MM.1S (cell line): ENCODE data around the gene DEDD2.

Source experiments
- DNase-seq: peaks from one replicate; pipeline ENCODE4 v3.0.0-alpha.2; 2015
- H2AFZ ChIP-seq: fragments of 300-600 bp; sonication (generic); 2 replicates; pipeline ENCODE4 v1.6.0; 2016; ENCODE audit warnings: antibody characterized with exemption, low read length
- H3F3A ChIP-seq: fragments of 300-600 bp; sonication (generic); 2 replicates; pipeline ENCODE4 v1.6.1; 2016; ENCODE audit warnings: mild to moderate bottlenecking, antibody characterized with exemption, low read length, moderate library complexity, mixed read lengths; ENCODE audit not compliant: insufficient read depth
- H3K27ac ChIP-seq: fragments of 300-600 bp; sonication (generic); 2 replicates; pipeline ENCODE4 v1.5.1; 2016; ENCODE audit warnings: mild to moderate bottlenecking, low read length
- H3K27me3 ChIP-seq: fragments of 300-600 bp; sonication (generic); replicated peaks from 2 replicates; pipeline ENCODE4 v1.6.0; 2016; ENCODE audit warnings: low read length; ENCODE audit not compliant: insufficient read depth
- H3K36me3 ChIP-seq: fragments of 300-600 bp; sonication (generic); replicated peaks from 2 replicates; pipeline ENCODE4 v1.6.1; 2016; ENCODE audit warnings: mild to moderate bottlenecking, low read length, mixed read lengths; ENCODE audit not compliant: insufficient read depth
- H3K4me1 ChIP-seq: fragments of 300-600 bp; sonication (generic); 2 replicates; pipeline ENCODE4 v1.6.1; 2016; ENCODE audit warnings: low read length, mixed read lengths
- H3K4me2 ChIP-seq: fragments of 300-600 bp; sonication (generic); 2 replicates; pipeline ENCODE4 v1.6.0; 2016; ENCODE audit warnings: low read depth, low read length
- H3K4me3 ChIP-seq: fragments of 300-600 bp; sonication (generic); 2 replicates; pipeline ENCODE4 v1.5.1; 2016; ENCODE audit warnings: low read length, mixed read lengths
- H3K79me2 ChIP-seq: fragments of 300-600 bp; sonication (generic); 2 replicates; pipeline ENCODE4 v1.6.1; 2016; ENCODE audit warnings: mixed run types, low read length, mixed read lengths
- H3K9ac ChIP-seq: fragments of 300-600 bp; sonication (generic); 2 replicates; pipeline ENCODE4 v1.6.1; 2016; ENCODE audit warnings: low read length, mixed read lengths
- H3K9me2 ChIP-seq: fragments of 300-600 bp; sonication (generic); replicated peaks from 2 replicates; pipeline ENCODE4 v1.6.1; 2016; ENCODE audit warnings: mild to moderate bottlenecking, low read length, mixed read lengths; ENCODE audit not compliant: insufficient read depth
- H3K9me3 ChIP-seq: fragments of 300-600 bp; sonication (generic); replicated peaks from 2 replicates; pipeline ENCODE4 v1.6.1; 2016; ENCODE audit warnings: mild to moderate bottlenecking, low read length, mixed read lengths; ENCODE audit not compliant: insufficient read depth
- H4K20me1 ChIP-seq: fragments of 300-600 bp; sonication (generic); 2 replicates; pipeline ENCODE4 v1.6.1; 2016; ENCODE audit warnings: mild to moderate bottlenecking, low read length, moderate library complexity, mixed read lengths; ENCODE audit not compliant: insufficient read depth
- CTCF ChIP-seq: fragments of 300-600 bp; sonication (generic); IDR thresholded peaks from 2 replicates; pipeline ENCODE4 v1.5.1; 2016; ENCODE audit warnings: antibody characterized with exemption, low read length, mixed read lengths
- EZH2 ChIP-seq: fragments of 300-600 bp; sonication (generic); optimal IDR thresholded peaks from 2 replicates; pipeline ENCODE3; 2017; ENCODE audit warnings: low read depth, mild to moderate bottlenecking, antibody characterized with exemption, low read length, mixed read lengths
- EZH2phosphoT487 ChIP-seq: fragments of 300-600 bp; sonication (generic); IDR thresholded peaks from 2 replicates; pipeline ENCODE4 v1.6.1; 2018; ENCODE audit warnings: antibody characterized with exemption, low read length

The DEDD2 gene

GRCh38 chr19:42245231-42245630 lies 27.8 kb upstream of the DEDD2 start:
- Histone ChIP-seq H3K4me1 (peaks cover 9% of the 10 kb centered on the region), H3K4me3 (peak overlapping the region; percentile 74; the same call in 1 of the 2 replicates)

GRCh38 chr19:42244347-42245220 lies 27.1 kb upstream of the DEDD2 start:
- peak overlapping the region; percentile 74 for H3K4me3 ChIP-seq
- H2AFZ ChIP-seq: peak overlapping the region; percentile 80
- no peaks in the 10 kb centered on the region for H3K36me3 ChIP-seq

More at GRCh38 chr19:42245231-42245630, 27.8 kb upstream of the DEDD2 start:
- no peak overlapping the region for H3K27ac ChIP-seq
- no peaks in the 10 kb centered on the region for H4K20me1 ChIP-seq
- peak overlapping the region; percentile 99 for H3K4me2 ChIP-seq
- peaks cover 25% of the 10 kb centered on the region for H3K79me2 ChIP-seq
- peak overlapping the region; percentile 80 for H2AFZ ChIP-seq
- TF ChIP-seq EZH2phosphoT487 (no peak), EZH2 (no peak), CTCF (no peak)
- DNase-seq: no peak
- no peaks in the 10 kb centered on the region for H3K9me3 ChIP-seq
- peaks cover 21% of the 10 kb centered on the region for H3F3A ChIP-seq
- no peaks in the 10 kb centered on the region for H3K36me3 ChIP-seq
- H3K9me2 ChIP-seq: no peaks in the 10 kb centered on the region
- H3K9ac ChIP-seq: peak overlapping the region; percentile 50; the same call in 1 of the 2 replicates
- no peaks in the 10 kb centered on the region for H3K27me3 ChIP-seq

GRCh38 chr19:42242512-42243409 lies 25.3 kb upstream of the DEDD2 start, which contains the start of gene GSK3A:
Gene GSK3A (minus strand): TSS chr19:42242602. CDS start chr19:42242465, 137 bp downstream.
- peak within 1 kb of the TSS; percentile 80 for H3K27ac ChIP-seq
- no peak for TF ChIP-seq EZH2phosphoT487
- no peak for TF ChIP-seq EZH2
- no peak for TF ChIP-seq CTCF
- H4K20me1 ChIP-seq: no peaks in the 10 kb centered on the region
- H3K9me3 ChIP-seq: no peaks in the 10 kb centered on the region
- peak within 1 kb of the TSS; percentile 93 for H3K4me3 ChIP-seq
- no peaks in the 10 kb centered on the region for H3K27me3 ChIP-seq
- H3K36me3 ChIP-seq: no peaks in the 10 kb centered on the region
- peak within 1 kb of the TSS; percentile 99 for H3K4me2 ChIP-seq
- H3K9ac ChIP-seq: peak within 1 kb of the TSS; percentile 81
- peaks cover 48% of the 10 kb centered on the region for H3K79me2 ChIP-seq
- peaks cover 21% of the 10 kb centered on the region for H3F3A ChIP-seq
- H3K4me1 ChIP-seq: peaks cover 9% of the 10 kb centered on the region
- peak; percentile 98 for DNase-seq
- no peaks in the 10 kb centered on the region for H3K9me2 ChIP-seq
- peak within 1 kb of the TSS; percentile 53 for H2AFZ ChIP-seq

More at GRCh38 chr19:42244347-42245220, 27.1 kb upstream of the DEDD2 start:
- Histone ChIP-seq H3F3A (peaks cover 21% of the 10 kb centered on the region), H3K27ac (peak overlapping the region; percentile 80; the same call in 1 of the 2 replicates), H3K9ac (peak overlapping the region; percentile 68), H3K79me2 (peaks cover 31% of the 10 kb centered on the region), H3K27me3 (no peaks in the 10 kb centered on the region), H3K4me2 (peak overlapping the region; percentile 99), H4K20me1 (no peaks in the 10 kb centered on the region), H3K4me1 (peaks cover 9% of the 10 kb centered on the region), H3K9me2 (no peaks in the 10 kb centered on the region), H3K9me3 (no peaks in the 10 kb centered on the region)
- TF ChIP-seq EZH2phosphoT487: no peak
- peak; percentile 68 for TF ChIP-seq CTCF
- no peak for TF ChIP-seq EZH2
- peak; percentile 96 for DNase-seq
